SU-DHL-6 (cell line): ENCODE measurements around the gene EFTUD2.

Source experiments
- H2AFZ ChIP-seq: fragments of 200-600 bp; sonication (generic); 2 replicates; pipeline ENCODE4 v1.6.1; 2014; ENCODE audit warnings: low read depth, mild to moderate bottlenecking, moderate library complexity, mixed read lengths, antibody characterized with exemption, low read length; ENCODE audit not compliant: severe bottlenecking
- H3F3A ChIP-seq: fragments of 200-600 bp; shearing (Covaris generic); 2 replicates; pipeline ENCODE4 v1.6.0; 2016; ENCODE audit warnings: antibody characterized with exemption, mild to moderate bottlenecking; ENCODE audit not compliant: insufficient read depth
- H3K27ac ChIP-seq: fragments of 200-600 bp; sonication (generic); 2 replicates; pipeline ENCODE4 v1.5.1; 2016; ENCODE audit warnings: low read depth, mild to moderate bottlenecking, low read length, moderate library complexity, mixed read lengths
- H3K27me3 ChIP-seq: fragments of 200-600 bp; sonication (generic), shearing (Covaris generic); 2 replicates; pipeline ENCODE4 v1.6.0; 2014; ENCODE audit warnings: mild to moderate bottlenecking, low read length
- H3K36me3 ChIP-seq: fragments of 200-600 bp; sonication (generic); 2 replicates; pipeline ENCODE4 v1.6.1; 2014; ENCODE audit warnings: mild to moderate bottlenecking, low read length, mixed read lengths
- H3K4me2 ChIP-seq: fragments of 300-600, 200-600 bp; shearing (Covaris generic), sonication (generic); 2 replicates; pipeline ENCODE4 v1.6.0; 2014; ENCODE audit warnings: low read length, low read depth, mild to moderate bottlenecking; ENCODE audit not compliant: poor library complexity, severe bottlenecking
- H3K4me3 ChIP-seq: fragments of 200-600 bp; sonication (generic); 2 replicates; pipeline ENCODE4 v1.5.1; 2014; ENCODE audit warnings: antibody characterized with exemption, low read length, mild to moderate bottlenecking, mixed read lengths; ENCODE audit not compliant: insufficient read depth, poor library complexity, severe bottlenecking
- H3K79me2 ChIP-seq: fragments of 200-600 bp; sonication (generic); 2 replicates; pipeline ENCODE4 v1.6.1; 2014; ENCODE audit warnings: mild to moderate bottlenecking, low read length, moderate library complexity; ENCODE audit not compliant: insufficient read depth
- H3K9ac ChIP-seq: fragments of 200-600 bp; sonication (generic); 2 replicates; pipeline ENCODE4 v1.7.0; 2014; ENCODE audit warnings: mild to moderate bottlenecking, low read length
- H3K9me2 ChIP-seq: fragments of 200-600 bp; sonication (generic); replicated peaks from 2 replicates; pipeline ENCODE4 v1.6.1; 2014; ENCODE audit warnings: low read length; ENCODE audit not compliant: insufficient read depth
- H3K9me3 ChIP-seq: fragments of 200-600 bp; sonication (generic); 2 replicates; pipeline ENCODE4 v1.6.1; 2014; ENCODE audit warnings: low read length, mixed read lengths; ENCODE audit not compliant: insufficient read depth
- H4K20me1 ChIP-seq: fragments of 200-600 bp; sonication (generic); 2 replicates; pipeline ENCODE4 v1.6.1; 2014; ENCODE audit warnings: low read depth, mild to moderate bottlenecking, antibody characterized with exemption, low read length, moderate library complexity, mixed read lengths
- EZH2phosphoT487 ChIP-seq: fragments of 200-600 bp; sonication (generic), shearing (Covaris generic); conservative IDR thresholded peaks from 2 replicates; pipeline ENCODE4 v1.6.1; 2018; ENCODE audit warnings: mild to moderate bottlenecking, antibody characterized with exemption, low read length, moderate library complexity, mixed read lengths
- TF ChIP-seq, protein P1 (sequence below): fragments of 200-600 bp; sonication (generic); IDR thresholded peaks from one replicate; pipeline ENCODE4 v1.5.1; 2017; ENCODE audit warnings: antibody characterized with exemption, mild to moderate bottlenecking, low read length, moderate library complexity; ENCODE audit not compliant: insufficient read depth, poor library complexity, severe bottlenecking

EFTUD2 gene

DNA sequence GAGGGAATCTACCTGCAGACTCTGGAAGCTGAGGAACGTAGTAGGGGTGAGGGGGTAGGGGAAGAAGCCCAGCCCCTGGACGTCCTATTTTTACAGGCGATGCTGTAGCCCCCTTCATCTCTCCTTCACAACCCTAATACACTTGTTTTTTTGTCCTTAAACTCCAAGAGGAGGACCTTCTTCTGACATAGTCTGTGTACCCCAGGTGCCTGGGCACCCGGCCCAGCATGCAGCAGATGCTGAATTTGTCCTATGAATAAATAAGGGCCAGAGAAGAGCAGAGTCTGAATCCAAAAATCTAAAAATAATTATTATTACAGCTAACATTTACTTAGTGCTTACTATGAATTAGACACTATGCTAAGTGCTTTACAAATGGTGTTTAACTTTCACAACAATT lies 43.2 kb upstream of the EFTUD2 start:
- Histone ChIP-seq H3K27me3 (no peaks in the 10 kb centered on the region), H3K4me2 (peak overlapping the region; percentile 6), H3K27ac (no peak overlapping the region), H2AFZ (no peak overlapping the region), H3K9ac (no peak overlapping the region), H3K36me3 (peaks cover 34% of the 10 kb centered on the region), H4K20me1 (peaks cover 7% of the 10 kb centered on the region), H3K9me3 (no peaks in the 10 kb centered on the region), H3K9me2 (no peaks in the 10 kb centered on the region), H3K4me3 (no peak overlapping the region), H3K79me2 (peaks cover 99% of the 10 kb centered on the region), H3F3A (no peaks in the 10 kb centered on the region)
- TF ChIP-seq EZH2phosphoT487: no peak
- TF ChIP-seq, protein P1, sequence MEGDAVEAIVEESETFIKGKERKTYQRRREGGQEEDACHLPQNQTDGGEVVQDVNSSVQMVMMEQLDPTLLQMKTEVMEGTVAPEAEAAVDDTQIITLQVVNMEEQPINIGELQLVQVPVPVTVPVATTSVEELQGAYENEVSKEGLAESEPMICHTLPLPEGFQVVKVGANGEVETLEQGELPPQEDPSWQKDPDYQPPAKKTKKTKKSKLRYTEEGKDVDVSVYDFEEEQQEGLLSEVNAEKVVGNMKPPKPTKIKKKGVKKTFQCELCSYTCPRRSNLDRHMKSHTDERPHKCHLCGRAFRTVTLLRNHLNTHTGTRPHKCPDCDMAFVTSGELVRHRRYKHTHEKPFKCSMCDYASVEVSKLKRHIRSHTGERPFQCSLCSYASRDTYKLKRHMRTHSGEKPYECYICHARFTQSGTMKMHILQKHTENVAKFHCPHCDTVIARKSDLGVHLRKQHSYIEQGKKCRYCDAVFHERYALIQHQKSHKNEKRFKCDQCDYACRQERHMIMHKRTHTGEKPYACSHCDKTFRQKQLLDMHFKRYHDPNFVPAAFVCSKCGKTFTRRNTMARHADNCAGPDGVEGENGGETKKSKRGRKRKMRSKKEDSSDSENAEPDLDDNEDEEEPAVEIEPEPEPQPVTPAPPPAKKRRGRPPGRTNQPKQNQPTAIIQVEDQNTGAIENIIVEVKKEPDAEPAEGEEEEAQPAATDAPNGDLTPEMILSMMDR: no peak

DNA sequence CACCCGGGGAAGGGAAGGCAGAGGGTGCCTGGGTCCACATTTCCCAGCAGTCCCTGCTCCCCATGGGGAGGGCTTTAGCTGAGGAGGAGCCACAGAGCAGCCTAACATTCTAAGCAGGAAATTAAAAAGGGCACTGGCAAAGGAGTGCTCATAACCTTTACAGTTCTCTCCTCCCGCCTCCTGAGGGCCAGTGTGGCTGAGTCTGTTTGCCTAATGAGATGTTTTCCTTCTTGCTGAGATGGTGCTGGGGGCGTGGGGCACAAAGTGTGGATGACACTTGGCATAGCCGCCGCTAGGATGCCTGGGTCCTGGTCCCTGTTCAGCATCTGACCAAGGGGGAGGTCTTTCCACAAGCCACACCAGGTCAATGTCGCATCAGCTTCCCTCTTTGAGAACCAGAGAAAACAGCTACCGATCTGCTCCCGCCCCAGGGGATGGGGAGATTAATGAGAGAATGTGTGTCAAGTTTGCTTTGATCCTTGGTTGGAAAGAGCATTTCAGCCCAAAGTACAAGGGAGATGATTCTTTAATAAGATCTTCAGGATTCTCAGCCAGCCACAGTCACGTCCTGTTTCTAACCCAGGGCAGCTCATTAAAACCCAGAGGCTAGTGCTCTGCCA lies 42.6 kb upstream of the EFTUD2 start:
- Histone ChIP-seq H3K4me2 (no peak overlapping the region), H4K20me1 (peaks cover 10% of the 10 kb centered on the region), H2AFZ (no peak overlapping the region), H3K27ac (no peak overlapping the region), H3K79me2 (peaks cover 99% of the 10 kb centered on the region), H3K36me3 (peaks cover 40% of the 10 kb centered on the region), H3K9me2 (no peaks in the 10 kb centered on the region), H3K4me3 (no peak overlapping the region), H3F3A (0 out of 2 replicates have a peak, but pooled peaks cover 4% of the 10 kb centered on the region), H3K9me3 (no peaks in the 10 kb centered on the region), H3K9ac (no peak overlapping the region), H3K27me3 (no peaks in the 10 kb centered on the region)
- TF ChIP-seq EZH2phosphoT487: no peak
- TF ChIP-seq, protein P1: no peak

DNA sequence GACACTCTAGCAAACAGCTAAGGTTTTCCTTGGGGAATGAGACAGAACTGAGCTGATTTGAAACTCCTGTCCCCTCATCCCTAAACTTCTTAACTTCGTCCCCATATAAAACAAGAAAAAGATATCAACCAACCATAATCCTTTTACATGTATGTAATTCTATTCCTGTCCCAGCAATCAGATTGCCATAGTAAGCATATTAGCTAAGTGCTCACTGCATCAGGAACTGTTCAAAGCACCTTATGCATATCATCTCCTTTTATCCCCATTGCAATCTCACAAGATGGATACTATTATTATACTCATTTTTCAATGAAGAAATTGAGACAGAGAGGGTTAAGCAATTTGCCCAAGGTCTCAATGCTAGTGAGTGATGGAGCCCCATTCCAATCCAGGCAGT lies 41.5 kb upstream of the EFTUD2 start:
- Histone ChIP-seq H3K79me2 (peaks cover 92% of the 10 kb centered on the region), H3K4me3 (no peak overlapping the region), H4K20me1 (peaks cover 10% of the 10 kb centered on the region), H3K27ac (no peak overlapping the region), H3K36me3 (peaks cover 40% of the 10 kb centered on the region), H3K9ac (no peak overlapping the region), H3F3A (0 out of 2 replicates have a peak, but pooled peaks cover 4% of the 10 kb centered on the region), H2AFZ (no peak overlapping the region), H3K27me3 (no peaks in the 10 kb centered on the region), H3K9me3 (no peaks in the 10 kb centered on the region), H3K4me2 (no peak overlapping the region), H3K9me2 (no peaks in the 10 kb centered on the region)
- TF ChIP-seq EZH2phosphoT487: no peak
- TF ChIP-seq, protein P1: no peak
